Activated T-helper 1 cell treated with anti-CD3 and anti-CD28 coated beads, Interleukin-12 subunit alpha, Interleukin-12 subunit beta, Interleukin-2, Interleukin-4 antibody, amounts not matched to agents 30 ng/mL and 10 ng/mL and 1 ng/mL, durations not matched to agents 14 hours and 24 hours and 36 hours (primary cell): ENCODE data around the gene NEK8. TPM values are rescaled to one million over a fixed set of nuclear protein-coding genes. Genes with fewer than 3 reads are reported as not detected.
"Not testable (repeated sequence)": the region's sequence is repeated elsewhere in the genome, so short reads cannot be mapped to it uniquely, and the experiment has no call there.

ENCODE experiments used
- DNase-seq: peaks from one replicate; pipeline ENCODE4 v3.0.0; 2021; ENCODE audit warnings: low spot score
- H3K27ac Mint-ChIP-seq: one replicate; pipeline ENCODE4 v1.8.0; 2021; ENCODE audit warnings: mild to moderate bottlenecking, mixed read lengths
- H3K27me3 Mint-ChIP-seq: one replicate; pipeline ENCODE4 v1.8.0; 2022; ENCODE audit warnings: mild to moderate bottlenecking, moderate library complexity, mixed read lengths; ENCODE audit not compliant: insufficient read depth
- H3K36me3 Mint-ChIP-seq: one replicate; pipeline ENCODE4 v1.8.0; 2021; ENCODE audit warnings: low read depth, mixed read lengths
- H3K4me1 Mint-ChIP-seq: one replicate; pipeline ENCODE4 v1.8.0; 2021; ENCODE audit warnings: low read depth, mixed read lengths
- H3K4me3 Mint-ChIP-seq: one replicate; pipeline ENCODE4 v1.8.0; 2021; ENCODE audit warnings: mild to moderate bottlenecking, moderate library complexity, mixed read lengths
- H3K9me3 Mint-ChIP-seq: one replicate; pipeline ENCODE4 v1.8.0; 2021; ENCODE audit warnings: mixed read lengths
- intact Hi-C: fragments of 100-400 bp; cut with micrococcal nuclease; formaldehyde crosslinking; loops from one replicate; pipeline ENCODE4 v1.15.1; 2024
- total RNA-seq: library from RNA; stranded (reverse); gene quantifications from 2 replicates; pipeline ENCODE4 v1.2.3, GENCODE V29; 2022

Gene NEK8
- total RNA-seq, 1 donor from 2014 or later = 5.2 TPM

DNA sequence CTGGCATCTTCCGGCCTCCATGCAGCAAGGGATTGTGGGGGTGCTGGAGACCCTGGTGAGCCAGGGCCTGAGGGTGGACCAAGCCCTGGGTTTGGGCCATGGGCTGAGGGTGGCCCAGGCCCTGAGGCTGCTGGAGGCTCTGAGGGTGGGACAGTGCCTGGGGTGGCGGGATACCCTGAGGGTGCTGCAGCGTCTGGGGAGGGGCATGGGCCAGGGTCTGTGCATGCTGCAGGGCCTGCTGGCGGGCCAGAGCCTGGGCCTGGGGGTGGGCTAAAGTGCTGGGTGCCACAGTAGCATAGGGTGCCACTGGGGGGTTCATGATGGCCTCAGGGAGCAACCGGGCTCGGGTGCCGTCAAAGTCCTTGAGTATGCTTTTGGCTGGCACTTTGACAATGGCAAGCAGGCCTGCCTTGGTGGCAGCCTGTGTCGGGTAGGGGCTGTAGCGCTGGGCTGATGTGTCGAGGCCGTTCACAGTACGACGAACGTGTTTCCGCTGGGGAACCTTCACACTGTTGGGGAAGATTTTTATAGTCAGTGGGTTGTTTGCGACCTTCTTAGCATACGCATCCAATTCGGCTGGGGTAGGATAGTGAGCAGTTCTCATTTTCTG lies 30.8 kb downstream of the NEK8 start:
- Mint-ChIP-seq H3K9me3 (no peaks in the 10 kb centered on the region), H3K36me3 (peaks cover 36% of the 10 kb centered on the region), H3K27me3 (no peaks in the 10 kb centered on the region), H3K4me3 (no peak overlapping the region), H3K4me1 (peaks cover 14% of the 10 kb centered on the region), H3K27ac (no peak overlapping the region)
- DNase-seq = no peak
- intact Hi-C loops = no loop called here

DNA sequence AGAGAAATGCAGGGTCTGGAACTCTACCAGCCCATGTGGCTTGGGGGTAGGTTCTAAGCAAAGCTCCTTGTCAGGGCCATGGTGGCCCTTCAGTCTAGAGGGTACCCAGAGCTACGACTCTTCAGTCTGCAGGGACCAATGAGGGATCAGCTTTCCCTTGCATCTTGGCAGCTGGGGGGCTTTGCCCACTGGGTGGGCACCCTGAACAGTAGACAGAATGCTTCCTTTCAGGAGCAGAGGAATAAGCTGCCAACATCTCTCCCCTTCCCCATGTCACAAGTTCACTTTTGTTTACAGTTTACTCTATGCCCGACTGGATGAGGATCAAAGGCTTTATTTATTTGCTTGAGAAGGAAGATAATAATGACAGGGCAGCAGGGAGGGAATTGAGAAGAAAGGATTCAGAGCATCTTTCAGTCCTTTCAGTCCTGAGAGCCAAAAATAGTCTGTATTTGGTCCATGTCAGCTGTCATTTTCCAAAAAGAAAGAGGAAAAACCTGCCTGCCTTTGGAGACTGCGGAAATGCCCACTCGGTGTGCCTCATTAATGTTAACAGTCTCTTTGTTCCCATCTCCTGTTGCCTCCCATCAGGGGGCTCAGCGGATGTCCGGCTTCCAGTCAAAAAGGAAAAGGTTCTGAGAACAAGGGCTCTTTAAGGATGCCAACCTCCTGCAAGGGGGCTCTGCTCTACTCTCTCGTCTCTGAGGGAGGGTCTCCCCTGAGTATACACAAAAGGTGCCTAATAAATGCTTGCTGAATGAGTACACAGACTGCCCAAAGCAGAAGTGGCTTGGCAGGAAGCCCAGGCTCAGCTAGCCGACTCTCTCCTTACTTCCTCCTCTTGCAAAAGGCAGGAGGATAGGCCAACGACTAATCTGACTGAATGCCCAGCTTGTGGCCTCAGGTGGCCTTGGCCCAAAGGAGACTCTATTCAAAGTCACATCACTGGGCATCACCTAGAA lies 32.3 kb downstream of the NEK8 start:
- Mint-ChIP-seq H3K36me3 (peaks cover 40% of the 10 kb centered on the region), H3K27ac (no peak overlapping the region), H3K27me3 (no peaks in the 10 kb centered on the region), H3K4me1 (peaks cover 22% of the 10 kb centered on the region), H3K4me3 (no peak overlapping the region), H3K9me3 (no peaks in the 10 kb centered on the region)
- DNase-seq = no peak
- intact Hi-C loops = loop anchor here (10.0 kb wide), 1 partner anchor 354 kb away; no protein-coding TSS in a partner anchor

DNA sequence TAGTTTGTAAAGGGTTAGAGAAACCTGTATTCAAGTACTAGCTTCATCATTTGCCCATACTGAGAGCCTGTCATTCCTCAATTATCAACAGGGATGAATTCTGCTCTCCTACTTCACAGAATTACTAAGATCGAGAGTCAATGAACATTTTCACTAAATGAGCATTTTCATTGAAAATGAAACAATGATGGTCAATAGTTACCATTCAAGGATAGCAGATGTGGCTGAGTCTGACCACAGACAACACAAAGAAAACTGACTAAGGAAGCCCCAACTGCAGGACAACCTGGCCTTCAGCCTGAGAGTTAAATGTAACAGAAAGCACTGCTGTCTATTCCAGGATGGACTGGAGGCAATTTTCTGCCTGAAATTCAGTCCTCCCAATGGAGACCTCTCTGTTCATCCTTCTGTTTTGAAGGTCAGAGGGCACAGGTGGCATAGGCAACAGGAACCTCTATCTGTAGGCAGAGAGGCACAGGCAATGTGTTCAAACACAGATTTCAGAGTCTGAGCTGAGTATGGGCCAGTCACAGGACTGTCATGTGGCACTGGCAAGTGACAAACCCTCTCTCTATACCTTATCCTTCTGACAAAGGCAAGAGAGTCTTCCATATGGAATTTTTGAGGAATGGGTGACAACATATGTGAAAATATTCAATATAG lies 34.7 kb downstream of the NEK8 start:
- Mint-ChIP-seq H3K27me3 (no peaks in the 10 kb centered on the region), H3K4me1 (peaks cover 26% of the 10 kb centered on the region), H3K27ac (peak overlapping the region; percentile 34), H3K4me3 (no peak overlapping the region), H3K9me3 (no peaks in the 10 kb centered on the region), H3K36me3 (peaks cover 20% of the 10 kb centered on the region)
- DNase-seq = no peak
- intact Hi-C loops = loop anchor here (1.0 to 10.0 kb wide), 9 partner anchors 36 to 352 kb away; partner anchors contain the start of genes DHRS13, FAM222B and FLOT2

DNA sequence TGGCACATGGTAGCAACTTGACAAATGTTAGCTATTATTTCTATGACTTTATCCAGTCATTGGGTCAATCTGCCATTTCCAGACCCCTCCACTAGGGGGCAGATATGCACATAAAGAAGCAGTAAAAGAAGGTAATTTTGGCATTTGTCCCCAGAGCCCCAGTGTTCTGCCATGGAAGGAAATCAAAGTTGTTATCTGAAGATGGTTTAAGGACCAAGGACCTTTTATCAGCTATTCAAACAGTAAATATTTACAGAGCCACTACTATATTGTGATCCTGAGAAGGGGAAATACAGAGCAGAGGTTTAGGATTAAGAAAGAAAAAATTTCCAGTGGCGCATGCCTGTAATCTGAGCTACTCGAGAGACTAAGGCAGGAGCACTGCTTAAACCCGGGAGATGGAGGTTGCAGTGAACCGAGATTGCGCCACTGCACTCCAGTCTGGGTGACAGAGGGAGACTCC lies 35.2 kb downstream of the NEK8 start:
- peak; percentile 63 for DNase-seq
- Mint-ChIP-seq H3K4me3 (no peak overlapping the region), H3K4me1 (peaks cover 26% of the 10 kb centered on the region), H3K9me3 (no peaks in the 10 kb centered on the region), H3K27ac (peak overlapping the region; percentile 53), H3K27me3 (no peaks in the 10 kb centered on the region), H3K36me3 (peaks cover 16% of the 10 kb centered on the region)
- intact Hi-C loops = loop anchor here (1.0 to 10.0 kb wide), 9 partner anchors 37 to 351 kb away; partner anchors contain the start of genes DHRS13, FAM222B and FLOT2

DNA sequence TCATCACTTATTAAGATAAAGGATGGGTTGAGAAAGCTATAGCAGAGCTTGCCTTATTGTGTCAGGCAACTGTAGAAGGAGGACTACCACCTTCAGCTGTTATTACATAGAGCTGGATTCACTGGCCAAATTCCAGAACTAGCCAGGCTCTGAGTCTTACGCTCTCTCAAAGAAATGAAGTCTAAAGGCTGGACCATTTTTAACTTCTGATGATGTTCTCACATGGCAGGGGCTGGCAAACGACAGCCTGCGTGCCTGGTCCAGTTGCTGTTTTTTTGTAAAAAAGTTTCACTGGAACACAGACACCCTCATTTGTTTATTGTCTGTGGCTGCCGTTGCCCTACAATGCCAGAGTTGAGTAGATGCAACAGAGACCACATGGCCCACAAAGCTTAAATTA lies 36.5 kb downstream of the NEK8 start:
- Mint-ChIP-seq H3K9me3 (no peaks in the 10 kb centered on the region), H3K4me3 (no peak overlapping the region), H3K4me1 (peaks cover 26% of the 10 kb centered on the region), H3K27me3 (no peaks in the 10 kb centered on the region), H3K27ac (peak overlapping the region; percentile 52), H3K36me3 (peaks cover 10% of the 10 kb centered on the region)
- intact Hi-C loops = loop anchor here (10.0 kb wide), 1 partner anchor 350 kb away; no protein-coding TSS in a partner anchor
- no peak for DNase-seq

DNA sequence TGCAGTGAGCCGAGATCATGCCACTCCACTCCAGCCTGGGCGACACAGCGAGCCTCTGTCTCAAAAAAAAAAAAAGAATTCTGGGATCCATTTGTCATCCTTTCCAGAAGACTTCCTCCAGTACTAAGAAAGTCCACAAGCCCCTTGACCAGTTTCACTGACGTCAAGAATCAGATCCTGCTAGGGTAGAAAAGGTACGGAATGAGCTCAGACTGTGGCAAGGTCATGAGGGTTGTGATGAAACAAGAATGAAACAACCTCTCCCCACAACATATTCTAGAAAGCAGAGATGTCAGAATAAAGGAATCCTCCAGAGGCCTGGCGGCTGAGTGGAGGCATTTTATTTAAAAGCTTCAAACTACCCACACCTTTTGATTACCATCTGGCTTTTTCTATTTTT lies 45.1 kb downstream of the NEK8 start:
- Mint-ChIP-seq H3K4me1 (peaks cover 20% of the 10 kb centered on the region), H3K27ac (no peak overlapping the region), H3K36me3 (peaks cover 16% of the 10 kb centered on the region), H3K9me3 (no peaks in the 10 kb centered on the region), H3K4me3 (no peak overlapping the region), H3K27me3 (no peaks in the 10 kb centered on the region)
- intact Hi-C loops = no loop called here
- no peak for DNase-seq

DNA sequence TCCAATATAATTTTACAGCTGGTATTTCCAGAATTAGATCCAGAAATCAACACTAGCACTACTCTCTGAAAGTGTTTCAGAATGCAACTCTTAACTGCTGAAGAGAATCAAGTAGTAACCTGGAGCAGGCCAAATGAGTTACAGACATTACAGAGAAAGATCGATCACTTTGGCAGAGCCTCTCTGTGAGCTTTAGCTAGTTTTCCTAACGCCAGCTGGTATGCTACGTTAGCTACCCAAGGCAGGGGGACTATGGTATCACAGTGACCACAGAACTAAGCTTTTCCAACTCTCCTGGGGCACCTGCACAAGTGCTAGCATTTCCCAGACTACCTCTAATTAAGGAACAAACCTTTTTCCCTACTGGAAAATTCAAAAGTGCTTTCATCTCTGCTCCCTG lies 45.6 kb downstream of the NEK8 start:
- no peak for DNase-seq
- H3K27me3 Mint-ChIP-seq = no peaks in the 10 kb centered on the region
- intact Hi-C loops = no loop called here
- no peak overlapping the region for H3K4me3 Mint-ChIP-seq
- H3K27ac Mint-ChIP-seq = no peak overlapping the region
- H3K4me1 Mint-ChIP-seq = peaks cover 24% of the 10 kb centered on the region
- H3K9me3 Mint-ChIP-seq = no peaks in the 10 kb centered on the region
- H3K36me3 Mint-ChIP-seq = peaks cover 20% of the 10 kb centered on the region

DNA sequence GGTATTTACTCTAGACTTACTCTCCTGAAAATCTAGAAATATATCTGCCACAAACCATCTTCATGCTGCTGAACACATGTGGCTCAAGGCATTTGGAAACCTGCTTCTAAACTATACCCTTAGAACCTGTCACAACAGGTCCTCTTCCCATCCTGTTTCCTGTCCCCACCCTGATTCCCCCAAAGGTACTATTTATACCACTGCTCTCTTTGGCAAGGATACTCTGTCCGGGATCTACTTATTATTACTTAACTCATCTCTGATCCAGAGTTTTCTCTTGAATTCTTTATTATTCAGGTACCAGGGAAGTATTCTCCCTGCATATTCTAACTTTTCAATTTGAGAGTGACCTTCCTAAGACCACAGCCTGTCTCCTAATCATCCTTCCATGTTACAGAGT lies 48.6 kb downstream of the NEK8 start:
- Mint-ChIP-seq H3K36me3 (peaks cover 21% of the 10 kb centered on the region), H3K9me3 (no peaks in the 10 kb centered on the region), H3K27ac (peak overlapping the region; percentile 44), H3K4me1 (peaks cover 25% of the 10 kb centered on the region), H3K4me3 (no peak overlapping the region), H3K27me3 (no peaks in the 10 kb centered on the region)
- intact Hi-C loops = no loop called here
- no peak for DNase-seq

DNA sequence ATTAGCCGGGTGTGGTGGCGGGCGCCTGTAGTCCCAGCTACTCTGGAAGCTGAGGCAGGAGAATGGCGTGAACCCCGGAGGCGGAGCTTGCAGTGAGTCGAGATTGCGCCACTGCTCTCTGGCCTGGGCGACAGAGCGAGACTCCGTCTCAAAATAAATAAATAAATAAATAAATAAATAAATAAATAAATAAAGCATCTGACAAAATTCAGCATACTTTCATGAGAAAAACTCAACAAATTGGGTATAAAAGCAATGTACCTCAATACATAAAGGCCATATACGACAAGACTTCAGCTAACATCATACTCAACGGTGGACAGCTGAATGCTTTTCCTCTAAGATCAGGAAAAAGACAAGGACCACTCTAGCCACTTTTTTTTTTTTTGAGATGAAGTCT lies 51.0 kb downstream of the NEK8 start:
- H3K9me3 Mint-ChIP-seq, H3K27ac Mint-ChIP-seq, intact Hi-C loops, H3K27me3 Mint-ChIP-seq, DNase-seq, H3K4me3 Mint-ChIP-seq: not testable (repeated sequence)
- H3K36me3 Mint-ChIP-seq = peaks cover 15% of the 10 kb centered on the region
- H3K4me1 Mint-ChIP-seq = peaks cover 25% of the 10 kb centered on the region

DNA sequence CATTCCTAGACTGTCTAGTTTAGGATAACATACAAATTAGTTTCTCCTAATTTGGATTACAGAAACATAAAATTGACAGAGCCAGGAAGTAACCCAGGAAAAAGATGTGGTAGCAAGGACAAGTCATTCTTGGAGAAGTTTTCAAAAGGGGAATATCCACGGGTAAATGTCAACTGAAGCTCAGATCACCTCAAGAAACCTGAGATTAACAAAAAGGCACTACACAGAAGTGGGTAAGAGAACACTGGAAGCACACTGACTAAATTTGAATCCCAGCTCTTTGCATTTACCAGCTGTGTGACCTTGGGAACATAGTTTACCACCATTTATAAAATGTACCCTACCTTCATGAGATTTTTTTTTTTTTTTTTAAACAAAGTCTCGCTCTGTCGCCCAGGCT lies 54.6 kb downstream of the NEK8 start:
- no peak overlapping the region for H3K4me3 Mint-ChIP-seq
- H3K9me3 Mint-ChIP-seq = no peaks in the 10 kb centered on the region
- no peaks in the 10 kb centered on the region for H3K27me3 Mint-ChIP-seq
- H3K36me3 Mint-ChIP-seq = peaks cover 7% of the 10 kb centered on the region
- H3K4me1 Mint-ChIP-seq = peaks cover 9% of the 10 kb centered on the region
- intact Hi-C loops = no loop called here
- H3K27ac Mint-ChIP-seq = no peak overlapping the region
- DNase-seq = no peak

DNA sequence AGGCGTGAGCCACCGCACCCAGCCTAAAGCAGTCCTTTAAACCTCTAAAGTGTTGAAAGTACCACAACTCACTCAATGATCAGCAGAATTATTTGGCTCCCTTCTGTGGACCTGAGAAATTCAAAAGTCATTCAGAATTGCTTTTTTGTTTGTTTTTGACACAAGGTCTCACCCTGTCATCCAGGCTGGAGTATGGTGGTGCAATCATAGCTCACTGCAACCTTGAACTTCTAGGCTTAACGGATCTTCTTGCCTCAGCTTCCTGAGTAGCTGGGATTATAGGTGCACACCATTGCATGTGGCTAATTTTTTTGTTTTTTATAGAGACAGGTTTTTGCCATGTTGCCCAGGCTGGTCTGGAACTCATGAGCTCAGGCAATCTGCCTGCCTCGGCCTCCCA lies 59.5 kb downstream of the NEK8 start:
- intact Hi-C loops = no loop called here
- Mint-ChIP-seq H3K36me3 (peaks cover 4% of the 10 kb centered on the region), H3K4me3 (no peak overlapping the region), H3K27me3 (no peaks in the 10 kb centered on the region), H3K27ac (no peak overlapping the region), H3K4me1 (peaks cover 16% of the 10 kb centered on the region), H3K9me3 (no peaks in the 10 kb centered on the region)
- DNase-seq = no peak
